GM15510 (cell line): ENCODE measurements around the gene PWP1.
A peak's percentile ranks its signal among the peaks of the same experiment; 100 is the strongest.

ENCODE experiments used
- POLR2A ChIP-seq: IDR thresholded peaks from 3 replicates; pipeline ENCODE4 v1.6.1; 2011; ENCODE audit warnings: borderline replicate concordance; ENCODE audit not compliant: insufficient read length; ENCODE audit errors: extremely low read depth

The PWP1 gene

DNA sequence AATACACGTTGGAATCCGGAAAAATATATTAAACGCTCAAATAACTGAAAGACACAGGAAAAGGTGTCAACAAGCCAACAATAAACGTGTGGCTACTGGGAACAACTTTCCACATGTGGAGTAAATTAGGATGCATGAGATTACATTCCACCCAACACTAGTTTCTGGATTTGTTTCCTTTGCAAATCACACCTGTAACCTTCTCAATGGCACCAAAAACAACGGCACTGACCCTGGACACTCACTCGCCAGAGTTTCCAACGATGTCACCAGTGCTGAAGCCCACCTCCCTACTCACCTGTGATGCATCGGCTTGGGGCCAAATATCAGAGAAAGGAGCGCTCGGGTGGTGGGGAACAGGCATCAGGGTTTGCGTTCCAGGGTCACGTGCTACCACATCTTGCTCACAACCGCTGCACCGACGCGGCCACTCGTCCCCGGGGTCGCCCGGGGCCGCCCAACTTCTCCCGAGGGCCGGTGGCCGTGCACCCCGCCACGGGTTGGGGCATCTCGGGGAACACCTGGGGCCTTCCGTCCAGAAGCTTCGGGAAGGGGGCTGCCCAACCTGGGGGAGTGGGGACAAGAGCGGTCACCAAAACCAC, 74.7 kb downstream of the PWP1 start:
- no peak for TF ChIP-seq POLR2A

DNA sequence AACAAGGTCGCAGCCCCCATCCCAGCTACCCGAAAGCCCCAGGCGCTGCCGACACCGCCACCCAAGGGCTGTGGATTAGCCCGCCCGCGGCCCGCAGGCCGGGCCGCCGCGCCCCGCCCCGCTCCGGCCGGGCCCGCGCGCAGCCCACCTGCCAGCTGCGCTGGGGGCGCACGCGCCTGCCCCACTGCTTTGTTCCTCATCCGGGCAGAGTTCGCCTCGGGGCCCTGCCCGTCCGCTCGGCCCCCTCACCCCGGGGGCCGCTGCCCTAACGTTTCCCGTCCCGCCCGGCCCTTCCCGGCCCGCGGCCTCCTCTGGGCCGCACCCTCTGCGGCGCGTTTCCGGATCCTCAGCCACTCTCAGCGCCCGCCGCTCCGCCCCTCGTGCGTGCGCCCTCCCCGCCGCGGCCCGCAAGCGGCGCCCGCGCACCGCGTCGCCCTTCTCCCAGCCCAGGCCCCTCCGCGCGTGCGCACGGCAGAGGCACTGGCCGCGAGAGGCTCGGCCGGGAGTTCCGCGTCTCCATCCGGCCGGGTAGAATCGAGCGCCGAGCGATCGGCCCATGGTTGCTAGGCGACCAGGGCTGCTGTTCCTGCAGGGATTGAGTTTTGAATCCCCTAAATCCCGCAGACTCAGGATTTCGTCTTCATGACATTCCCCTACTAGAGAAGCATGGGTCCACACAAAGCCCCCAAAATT, 75.4 kb downstream of the PWP1 start, which contains the start of gene PRDM4:
Gene PRDM4, minus strand, starts transcription at position 329 of the 693 bp plus-strand sequence. CDS start 622 bp downstream, outside the sequence.
- TF ChIP-seq POLR2A, result peak; percentile 87

DNA sequence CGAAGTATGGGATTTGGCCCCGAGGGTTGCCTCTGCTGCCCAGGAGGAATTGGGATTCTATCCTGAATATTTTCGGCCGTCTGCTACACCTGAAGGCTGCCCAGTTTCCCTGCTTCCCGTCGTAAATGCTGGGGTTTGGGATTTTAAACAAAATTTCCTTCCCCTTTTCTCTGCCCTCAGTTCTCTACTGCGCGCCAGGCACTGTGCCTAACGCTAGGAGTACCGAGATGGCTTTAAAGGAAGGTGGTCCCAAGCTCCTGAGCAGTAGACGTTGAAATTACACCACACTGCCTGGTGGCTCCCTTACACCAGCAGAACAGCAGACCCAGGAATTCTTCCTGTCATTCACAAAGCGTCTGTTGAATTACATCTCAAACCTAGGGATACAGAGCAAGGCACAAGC, 75.9 kb downstream of the PWP1 start:
- TF ChIP-seq POLR2A, result no peak
